DMS 273 treated with DMSO at 0.1 percent for 48 hours (cell line): ENCODE data around the gene ALDH9A1.

Experiments used
- DNase-seq: peaks from one replicate; lab custom pipeline; 2025; lab: John Stamatoyannopoulos, UW

ALDH9A1 gene

GRCh38 chr1:165619647-165620151 lies 78.7 kb downstream of the ALDH9A1 start:
- no peak for DNase-seq

DNA sequence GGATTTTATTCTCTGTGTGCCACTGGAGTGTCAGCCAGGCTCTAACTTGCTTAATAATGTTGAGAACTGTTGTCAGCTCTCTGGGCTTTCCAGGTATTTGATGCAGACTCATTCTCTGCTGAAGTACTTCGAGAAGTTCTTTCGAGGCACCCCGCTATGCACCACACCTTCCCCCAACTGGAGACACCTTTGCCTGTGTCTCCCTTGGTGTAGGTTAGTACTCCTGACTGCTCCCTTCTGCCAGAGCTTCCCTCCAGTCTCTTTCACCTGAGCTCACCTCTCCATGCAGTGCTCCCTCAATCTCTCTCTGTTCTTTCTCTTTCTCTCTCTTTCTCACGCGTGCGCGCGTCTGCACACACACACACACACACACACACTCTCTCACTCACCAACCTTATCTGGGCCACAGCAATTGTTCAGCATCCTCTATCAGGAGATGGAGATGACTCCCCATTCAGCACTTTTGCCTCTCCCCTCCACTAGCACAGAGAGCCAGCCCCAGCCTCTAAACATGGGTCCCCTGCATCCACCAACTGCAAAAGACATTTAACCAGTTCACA lies 81.3 kb downstream of the ALDH9A1 start:
- DNase-seq, result no peak

- no peak for DNase-seq
Observed at GRCh38 chr1:165616054-165616612, 82.2 kb downstream of the ALDH9A1 start.
